NOMO-1 (cell line): ENCODE data around the gene WNK1.
"Not testable (repeated sequence)": the region's sequence is repeated elsewhere in the genome, so short reads cannot be mapped to it uniquely, and the experiment has no call there.

ENCODE experiments used
- DNase-seq, 2 experiments: peaks; one replicate each; lab custom pipeline; 2025; ENCODE audit not compliant: unreplicated experiment in 2 of 2; lab: John Stamatoyannopoulos, UW

WNK1 gene

GRCh38 chr12:777550-778047 lies 25.2 kb downstream of the WNK1 start:
- DNase-seq, result no peak

GRCh38 chr12:778615-779014 lies 26.2 kb downstream of the WNK1 start:
- DNase-seq, result no peak

GRCh38 chr12:779745-780734 lies 27.7 kb downstream of the WNK1 start:
- no peak for DNase-seq

DNA sequence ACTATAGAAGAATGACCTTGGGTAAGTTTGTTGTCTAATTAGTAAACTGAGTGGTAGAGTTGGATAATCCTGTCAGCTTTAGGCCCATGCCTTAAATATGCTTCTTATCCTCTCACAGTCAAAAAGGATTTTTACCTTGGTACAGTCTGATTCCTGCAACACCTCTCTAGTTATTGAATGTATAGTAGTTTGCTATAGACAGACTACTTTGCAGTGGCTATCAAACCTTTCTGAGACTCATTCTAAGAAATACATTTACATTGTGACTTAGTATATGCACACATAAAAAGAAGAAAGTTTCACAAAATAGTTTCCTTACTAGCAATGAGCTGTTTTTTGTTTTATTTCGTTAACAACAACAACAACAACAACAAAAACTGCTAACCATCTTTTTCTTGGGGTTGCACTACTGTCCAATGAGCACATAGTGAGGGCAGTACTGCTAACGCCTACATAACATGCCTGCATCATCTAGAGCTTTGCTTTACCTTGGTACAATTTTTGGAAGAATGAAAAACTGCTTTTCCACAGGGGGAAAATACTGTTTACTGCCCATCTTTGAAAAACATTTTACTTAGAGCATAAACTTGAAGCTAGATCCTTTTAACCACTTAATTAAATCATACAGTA lies 28.5 kb downstream of the WNK1 start:
- no peak for DNase-seq

GRCh38 chr12:785706-786105 lies 33.3 kb downstream of the WNK1 start:
- DNase-seq, result no peak

DNA sequence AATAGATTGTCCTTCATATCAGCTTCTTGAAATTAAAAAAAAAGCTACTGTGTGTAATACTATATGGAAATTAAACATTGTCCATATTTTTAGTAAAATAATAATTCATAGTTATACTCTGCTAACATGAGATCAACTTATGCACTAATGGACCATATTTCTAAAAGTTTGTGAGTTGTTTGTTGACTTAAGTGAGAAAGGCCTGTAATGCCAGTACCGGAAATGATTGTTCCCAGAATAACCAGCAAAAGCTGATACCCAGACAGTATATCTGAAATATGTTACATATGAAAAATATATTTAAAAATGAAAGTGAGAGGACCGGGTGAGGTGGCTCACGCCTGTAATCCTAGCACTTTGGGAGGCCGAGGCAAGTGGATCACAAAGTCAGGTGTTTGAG lies 35.9 kb downstream of the WNK1 start:
- DNase-seq, result no peak

- not testable (repeated sequence) for DNase-seq
These were observed 36.4 kb downstream of the WNK1 start for GRCh38 chr12:788762-789161.

- no peak for DNase-seq
These were observed 37.6 kb downstream of the WNK1 start for GRCh38 chr12:789852-790563.

DNA sequence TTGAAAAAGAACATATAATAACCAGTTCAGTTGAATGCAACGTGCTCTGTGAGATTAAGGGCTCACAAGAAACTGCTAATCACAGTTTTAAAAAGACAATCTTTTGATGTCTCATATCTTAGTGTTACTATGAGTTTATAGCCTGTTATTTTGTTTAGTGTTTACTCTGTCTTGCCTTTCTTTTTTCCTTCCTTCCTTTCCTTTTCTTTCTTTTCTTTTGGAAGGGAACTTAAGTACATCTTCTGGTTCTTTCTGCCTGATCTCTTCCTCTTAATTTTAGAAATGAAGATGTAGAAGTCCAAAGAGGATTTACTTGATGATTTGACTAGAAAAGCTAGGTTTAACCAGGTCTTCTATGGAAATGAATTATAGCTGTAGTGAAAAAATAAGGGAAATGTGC lies 38.2 kb downstream of the WNK1 start:
- no peak for DNase-seq

GRCh38 chr12:793037-793436 lies 40.7 kb downstream of the WNK1 start:
- DNase-seq, result no peak

DNA sequence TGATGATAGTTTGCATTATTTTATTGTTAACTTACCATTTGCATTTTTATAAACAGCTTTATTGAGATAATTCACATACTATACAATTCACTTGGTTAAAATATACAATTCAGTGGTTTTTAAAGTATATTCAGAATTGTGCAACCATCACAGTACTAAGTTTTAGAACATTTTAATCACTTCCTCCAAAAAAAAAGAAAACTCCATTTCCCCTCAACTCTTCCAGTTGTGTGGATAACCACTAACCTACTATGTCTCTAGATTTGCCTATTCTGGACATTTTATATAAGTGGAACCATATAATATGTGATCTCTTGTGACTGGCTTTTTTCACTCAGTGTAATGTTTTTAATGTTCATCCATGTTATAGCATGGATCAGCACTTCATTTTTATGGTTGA lies 41.3 kb downstream of the WNK1 start:
- DNase-seq, result peak in 1 of 2 experiments; percentile 38

- DNase-seq, result no peak
These were observed 42.9 kb downstream of the WNK1 start for GRCh38 chr12:795305-795704.

- DNase-seq, result peak in 1 of 2 experiments; percentile 15
These were observed 48.0 kb downstream of the WNK1 start for GRCh38 chr12:800401-800800.

- no peak for DNase-seq
These were observed 50.1 kb downstream of the WNK1 start for GRCh38 chr12:802242-803120.

- DNase-seq, result peak in 1 of 2 experiments; percentile 71
These were observed 52.7 kb downstream of the WNK1 start for GRCh38 chr12:805022-805632.

- DNase-seq, result no peak
These were observed 53.9 kb downstream of the WNK1 start for GRCh38 chr12:806200-806791.

GRCh38 chr12:807041-807735 lies 54.8 kb downstream of the WNK1 start:
- DNase-seq, result no peak

- no peak for DNase-seq
These were observed 57.7 kb downstream of the WNK1 start for GRCh38 chr12:810116-810515.
